Activated naive CD4-positive, alpha-beta T cell treated with anti-CD3 and anti-CD28 coated beads, Interleukin-2, amount 50 U/mL, for 16 hours (primary cell): ENCODE results near the gene SLC7A1.
"Not testable (repeated sequence)": the region's sequence is repeated elsewhere in the genome, so short reads cannot be mapped to it uniquely, and the experiment has no call there.

ENCODE experiments used
- DNase-seq: peaks from one replicate; pipeline ENCODE4 v3.0.0-alpha.2; 2020

Gene SLC7A1

GRCh38 chr13:29595380-29596063 is at the start of gene SLC7A1:
TSS of gene SLC7A1 (minus strand) at chr13:29595688. CDS start at chr13:29536188, 59,500 bp downstream.
- DNase-seq, result peak; percentile 91

- no peak for DNase-seq
These were observed 45.2 kb upstream of the SLC7A1 start for GRCh38 chr13:29640665-29641064.

GRCh38 chr13:29636831-29637230 is 41.3 kb upstream of the SLC7A1 start:
- DNase-seq, result not testable (repeated sequence)

GRCh38 chr13:29624997-29625396 is 29.5 kb upstream of the SLC7A1 start:
- DNase-seq, result no peak

- DNase-seq, result no peak
These were observed 26.4 kb upstream of the SLC7A1 start for GRCh38 chr13:29621841-29622240.

GRCh38 chr13:29621051-29621800 is 25.7 kb upstream of the SLC7A1 start:
- no peak for DNase-seq

GRCh38 chr13:29619995-29620394 is 24.5 kb upstream of the SLC7A1 start:
- no peak for DNase-seq

- DNase-seq, result no peak
These were observed 17.6 kb upstream of the SLC7A1 start for GRCh38 chr13:29613101-29613500.

GRCh38 chr13:29607465-29607864 is 12.0 kb upstream of the SLC7A1 start:
- DNase-seq, result no peak

- no peak for DNase-seq
These were observed 10.5 kb upstream of the SLC7A1 start for GRCh38 chr13:29605860-29606526.

GRCh38 chr13:29598321-29598720 is 2.8 kb upstream of the SLC7A1 start:
- no peak for DNase-seq

- no peak for DNase-seq
These were observed 2.2 kb upstream of the SLC7A1 start for GRCh38 chr13:29597706-29598105.

GRCh38 chr13:29597246-29597645 is 1.8 kb upstream of the SLC7A1 start:
- no peak for DNase-seq

GRCh38 chr13:29596064-29596418 is 553 bp upstream of the SLC7A1 start:
- DNase-seq, result no peak

GRCh38 chr13:29594710-29595379 is 643 bp downstream of the SLC7A1 start:
- DNase-seq, result peak; percentile 79

GRCh38 chr13:29594303-29594709 is 1.2 kb downstream of the SLC7A1 start:
- DNase-seq, result peak; percentile 54

- no peak for DNase-seq
These were observed 1.7 kb downstream of the SLC7A1 start for GRCh38 chr13:29593605-29594297.

- no peak for DNase-seq
These were observed 4.2 kb downstream of the SLC7A1 start for GRCh38 chr13:29591310-29591709.

- no peak for DNase-seq
These were observed 5.5 kb downstream of the SLC7A1 start for GRCh38 chr13:29589967-29590366.

- no peak for DNase-seq
These were observed 6.3 kb downstream of the SLC7A1 start for GRCh38 chr13:29589234-29589633.

GRCh38 chr13:29587645-29588044 is 7.8 kb downstream of the SLC7A1 start:
- DNase-seq, result no peak

GRCh38 chr13:29583073-29583785 is 12.3 kb downstream of the SLC7A1 start:
- DNase-seq, result no peak
